Measurements from ENCODE around the gene ATP10A.

Gene ATP10A, protein sequence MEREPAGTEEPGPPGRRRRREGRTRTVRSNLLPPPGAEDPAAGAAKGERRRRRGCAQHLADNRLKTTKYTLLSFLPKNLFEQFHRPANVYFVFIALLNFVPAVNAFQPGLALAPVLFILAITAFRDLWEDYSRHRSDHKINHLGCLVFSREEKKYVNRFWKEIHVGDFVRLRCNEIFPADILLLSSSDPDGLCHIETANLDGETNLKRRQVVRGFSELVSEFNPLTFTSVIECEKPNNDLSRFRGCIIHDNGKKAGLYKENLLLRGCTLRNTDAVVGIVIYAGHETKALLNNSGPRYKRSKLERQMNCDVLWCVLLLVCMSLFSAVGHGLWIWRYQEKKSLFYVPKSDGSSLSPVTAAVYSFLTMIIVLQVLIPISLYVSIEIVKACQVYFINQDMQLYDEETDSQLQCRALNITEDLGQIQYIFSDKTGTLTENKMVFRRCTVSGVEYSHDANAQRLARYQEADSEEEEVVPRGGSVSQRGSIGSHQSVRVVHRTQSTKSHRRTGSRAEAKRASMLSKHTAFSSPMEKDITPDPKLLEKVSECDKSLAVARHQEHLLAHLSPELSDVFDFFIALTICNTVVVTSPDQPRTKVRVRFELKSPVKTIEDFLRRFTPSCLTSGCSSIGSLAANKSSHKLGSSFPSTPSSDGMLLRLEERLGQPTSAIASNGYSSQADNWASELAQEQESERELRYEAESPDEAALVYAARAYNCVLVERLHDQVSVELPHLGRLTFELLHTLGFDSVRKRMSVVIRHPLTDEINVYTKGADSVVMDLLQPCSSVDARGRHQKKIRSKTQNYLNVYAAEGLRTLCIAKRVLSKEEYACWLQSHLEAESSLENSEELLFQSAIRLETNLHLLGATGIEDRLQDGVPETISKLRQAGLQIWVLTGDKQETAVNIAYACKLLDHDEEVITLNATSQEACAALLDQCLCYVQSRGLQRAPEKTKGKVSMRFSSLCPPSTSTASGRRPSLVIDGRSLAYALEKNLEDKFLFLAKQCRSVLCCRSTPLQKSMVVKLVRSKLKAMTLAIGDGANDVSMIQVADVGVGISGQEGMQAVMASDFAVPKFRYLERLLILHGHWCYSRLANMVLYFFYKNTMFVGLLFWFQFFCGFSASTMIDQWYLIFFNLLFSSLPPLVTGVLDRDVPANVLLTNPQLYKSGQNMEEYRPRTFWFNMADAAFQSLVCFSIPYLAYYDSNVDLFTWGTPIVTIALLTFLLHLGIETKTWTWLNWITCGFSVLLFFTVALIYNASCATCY (N-terminal part only)

DNA sequence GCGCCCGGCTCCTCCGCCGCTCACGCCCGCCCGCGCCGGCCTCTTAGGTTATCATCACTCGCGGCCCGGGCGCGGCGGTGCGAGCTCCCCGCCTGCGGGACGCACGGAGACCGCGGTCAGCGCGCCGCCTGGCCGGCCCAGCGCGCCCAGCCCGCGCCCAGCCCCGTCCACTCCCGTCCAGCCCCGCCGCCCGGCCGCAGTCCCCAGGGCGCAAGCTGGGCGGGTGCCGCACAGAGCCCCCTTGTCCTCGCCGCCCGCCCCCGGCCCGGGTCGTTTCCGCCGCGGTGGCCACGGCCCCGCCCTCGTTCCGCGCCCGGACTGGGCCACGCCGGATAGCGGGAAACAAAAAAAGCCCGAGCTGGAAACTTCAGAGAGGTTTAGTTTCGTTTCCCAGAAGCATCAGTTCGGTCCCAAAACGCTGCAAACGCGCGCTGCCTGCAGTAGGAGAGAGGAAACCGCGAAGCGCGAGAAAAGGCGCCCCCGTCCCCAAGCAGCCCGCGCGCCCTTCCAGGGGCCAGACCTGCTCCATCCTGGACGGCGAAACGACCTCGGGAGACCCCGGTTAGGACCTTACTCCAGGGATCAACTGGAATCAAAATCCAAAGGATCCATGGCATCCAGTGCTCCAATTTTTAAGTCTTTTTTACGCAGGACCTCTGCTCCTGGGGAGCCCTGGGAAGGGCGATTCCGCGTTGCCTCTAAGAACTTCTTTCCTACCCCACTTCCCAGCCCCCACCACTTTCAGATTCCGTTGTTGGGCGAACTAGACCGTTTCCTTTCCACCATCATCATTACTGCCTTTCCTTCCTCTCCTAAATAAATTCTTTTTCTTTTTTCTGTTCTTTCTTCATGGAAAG lies at the start of gene ATP10A:
TSS of gene ATP10A (minus strand) at position 217 of the 857 bp plus-strand sequence. CDS start 231 bp downstream, outside the sequence.
- DNase-seq: no peak

DNA sequence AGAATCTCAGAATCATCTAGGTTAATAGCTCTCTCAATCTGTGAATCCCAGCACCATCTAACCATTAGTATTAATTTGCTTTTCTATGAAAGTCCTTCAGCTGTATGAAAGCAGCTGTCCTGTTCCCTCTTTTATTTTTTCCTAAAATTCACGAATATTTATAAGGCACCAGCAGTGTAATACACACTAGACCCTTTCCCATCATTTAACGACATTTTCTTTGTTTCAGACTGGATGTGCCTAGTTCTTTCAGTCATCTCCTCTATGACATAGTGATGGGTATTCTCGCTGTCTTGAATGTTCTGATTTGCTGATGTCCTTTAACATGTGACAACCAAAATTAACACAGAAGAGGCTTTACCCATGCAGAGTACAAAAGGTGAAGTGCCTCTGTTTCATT lies 48.9 kb upstream of the ATP10A start:
- no peak for DNase-seq

DNA sequence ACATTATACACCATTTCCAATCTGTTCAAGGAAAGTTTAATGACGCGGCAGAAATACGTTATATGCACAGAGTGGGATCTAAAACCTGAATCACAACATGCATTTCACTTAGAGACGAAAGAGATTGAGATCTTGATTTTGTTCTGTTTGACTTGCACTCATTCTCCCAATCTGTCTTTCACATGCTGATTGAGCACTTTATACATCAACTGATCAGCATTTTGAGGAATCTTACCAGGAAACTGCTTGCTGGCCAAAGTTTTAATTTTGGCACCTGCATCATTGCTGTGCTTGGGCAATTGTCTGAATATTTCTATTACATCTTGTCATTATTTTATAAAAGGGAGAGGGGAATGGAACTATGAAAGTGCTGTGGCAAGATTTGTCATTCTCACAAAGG lies 47.7 kb upstream of the ATP10A start:
- no peak for DNase-seq

DNA sequence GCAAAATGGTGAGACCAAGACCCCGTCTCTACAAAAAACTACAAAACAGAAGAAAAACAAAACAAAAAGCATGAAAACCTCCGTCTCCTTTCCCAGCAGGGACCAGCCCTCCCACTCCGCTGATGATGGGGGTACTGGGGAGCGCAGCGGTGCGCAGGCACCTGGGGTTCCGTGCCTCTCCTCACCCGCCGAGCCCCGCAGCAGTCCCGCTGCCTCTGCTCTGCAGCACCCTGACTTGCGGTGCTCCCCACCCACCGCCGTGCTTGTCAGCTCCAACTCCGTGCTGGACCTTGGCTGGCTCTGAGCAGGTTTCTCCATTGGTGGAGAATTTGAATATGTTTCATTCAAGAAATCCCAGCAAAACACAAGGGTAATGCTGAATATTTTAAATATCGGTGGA lies 46.7 kb upstream of the ATP10A start:
- no peak for DNase-seq

DNA sequence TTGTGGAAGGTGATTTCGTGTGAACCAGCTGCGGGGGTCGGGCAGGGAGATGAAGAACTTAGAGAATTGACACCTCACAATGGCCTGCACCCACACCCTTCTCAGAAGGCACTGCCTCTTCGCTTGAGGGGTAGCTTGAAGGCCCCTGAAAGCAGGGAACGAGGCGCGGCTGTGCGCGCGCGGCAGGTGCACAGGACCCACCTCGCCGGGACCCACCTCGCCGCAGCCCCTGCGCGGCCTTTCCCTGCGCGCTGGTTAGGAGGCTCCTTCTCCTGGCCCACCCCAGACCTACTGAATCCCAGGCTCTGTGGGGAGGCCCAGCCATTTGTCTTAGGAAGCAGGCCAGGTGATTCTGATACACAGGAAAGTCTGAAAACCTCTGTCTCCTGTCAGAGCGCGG lies 46.2 kb upstream of the ATP10A start:
- DNase-seq: no peak

DNA sequence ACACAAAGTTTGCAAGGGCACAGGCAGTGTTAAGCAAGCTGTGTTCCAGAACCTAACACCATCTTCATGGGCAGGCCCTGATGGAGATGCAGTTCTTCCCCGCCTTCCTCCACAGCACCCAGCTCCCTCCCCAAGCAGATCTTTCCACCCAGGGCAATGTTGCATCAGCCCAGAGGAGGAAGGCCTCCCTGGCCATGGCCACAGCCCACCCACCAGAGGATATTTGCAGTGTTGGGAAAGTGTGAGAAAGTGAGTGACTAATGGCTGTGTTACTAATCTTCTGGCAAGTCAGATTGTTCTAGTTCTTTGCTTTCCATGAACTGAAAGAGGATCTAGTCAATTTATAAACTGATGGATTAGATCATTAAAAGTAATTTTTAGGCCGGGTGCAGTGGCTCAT lies 42.0 kb upstream of the ATP10A start:
- DNase-seq: no peak

DNA sequence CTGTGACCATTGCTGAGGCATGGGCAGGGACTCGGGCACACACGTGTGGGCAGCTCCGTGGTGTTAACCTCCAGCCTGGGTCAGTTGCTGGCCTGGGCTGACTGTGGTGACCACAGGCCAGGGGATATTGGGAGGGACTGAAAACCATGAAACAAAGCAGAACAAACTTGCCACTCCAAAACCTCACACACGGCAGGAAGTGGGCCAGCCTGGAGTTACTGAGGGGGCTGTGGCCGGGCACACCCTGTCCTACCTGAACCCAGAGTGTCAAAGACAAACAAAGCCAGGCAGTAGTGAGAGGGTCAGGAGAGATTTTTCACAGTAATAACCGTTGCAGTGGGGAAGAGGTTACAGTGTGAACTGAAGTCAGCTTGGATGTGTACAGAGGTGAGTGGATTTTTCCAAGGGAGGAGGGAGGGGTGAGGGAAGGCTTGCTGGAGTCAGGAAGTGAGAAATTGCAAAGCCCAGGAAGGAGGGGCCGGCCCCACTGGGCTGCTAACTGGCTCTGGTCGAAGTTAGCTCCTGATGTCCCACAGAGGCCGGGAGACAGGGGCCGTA lies 40.0 kb upstream of the ATP10A start:
- DNase-seq: no peak

DNA sequence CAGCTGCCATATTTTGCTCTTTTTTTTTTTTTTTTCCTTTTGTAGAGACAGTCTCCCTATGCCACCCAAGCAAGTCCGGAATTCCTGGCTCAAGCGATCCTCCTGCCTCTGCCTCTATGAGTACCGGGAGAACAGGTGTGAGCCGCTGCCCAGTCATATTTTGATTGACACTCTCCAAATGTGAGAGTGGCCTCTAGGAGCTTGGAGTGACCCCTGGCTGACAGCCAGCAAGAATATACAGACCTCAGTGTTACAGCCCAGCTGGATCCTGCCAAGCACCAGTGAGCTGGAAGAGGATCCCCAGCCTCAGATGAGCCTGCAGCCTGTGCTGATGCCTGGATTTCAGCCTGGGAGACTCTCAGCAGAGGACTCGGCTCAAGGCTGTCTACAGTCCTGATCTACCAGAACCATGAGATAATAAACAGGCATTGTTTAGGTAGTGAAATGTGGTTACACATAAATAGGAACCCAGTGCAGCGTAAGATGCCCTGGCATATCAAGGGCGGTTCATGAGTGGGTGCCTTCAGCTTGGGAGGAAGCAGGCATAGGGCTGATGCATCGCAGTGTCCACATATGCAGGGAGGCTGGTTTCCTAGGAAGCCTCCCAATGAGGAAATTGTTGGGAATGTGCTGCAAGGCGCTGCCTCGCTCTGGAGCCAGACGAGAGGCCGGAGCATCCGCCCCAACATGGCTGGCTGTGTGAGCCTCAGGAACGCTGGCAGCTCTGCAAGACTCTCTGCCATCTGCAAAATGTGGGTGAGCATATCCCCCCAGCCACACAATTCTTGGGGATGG lies 38.9 kb upstream of the ATP10A start:
- no peak for DNase-seq

DNA sequence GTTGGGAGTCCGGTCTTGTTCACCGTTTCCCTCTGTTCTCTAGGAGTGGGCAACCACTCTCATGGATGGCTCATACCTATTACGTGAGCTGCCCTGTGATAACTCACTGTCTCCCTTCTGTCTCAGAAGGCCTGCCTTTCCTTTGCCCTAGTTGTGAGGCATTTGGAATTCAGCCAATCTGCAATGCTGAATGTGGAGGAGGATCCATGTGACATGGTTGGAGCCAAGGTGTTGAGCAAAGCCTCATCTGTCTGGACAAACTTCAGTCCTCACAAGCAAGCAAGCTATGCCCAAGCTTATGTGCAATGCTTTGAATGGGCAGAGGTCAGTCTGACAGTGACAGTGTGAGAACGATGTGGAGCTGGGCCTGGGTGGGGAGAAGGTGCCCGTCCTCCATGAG lies 37.8 kb upstream of the ATP10A start:
- DNase-seq: no peak

DNA sequence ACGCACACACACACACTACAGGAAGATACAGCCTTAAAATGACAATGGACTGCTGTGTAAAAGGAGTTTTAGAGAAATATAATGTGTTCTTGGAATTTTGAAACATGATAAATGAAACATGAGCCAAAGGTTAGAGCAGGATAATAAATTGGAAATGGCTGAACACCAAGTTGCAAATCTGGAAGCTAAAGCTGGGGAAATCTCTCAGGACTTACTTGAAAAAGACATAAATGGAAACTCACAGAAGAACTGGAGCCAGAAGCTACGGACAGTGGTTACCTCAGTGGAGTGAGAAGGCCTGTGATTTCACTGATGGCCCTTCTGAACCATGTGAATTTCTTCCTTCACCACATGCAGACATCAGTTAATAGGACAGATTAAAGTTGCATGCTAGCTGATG lies 37.3 kb upstream of the ATP10A start:
- no peak for DNase-seq

DNA sequence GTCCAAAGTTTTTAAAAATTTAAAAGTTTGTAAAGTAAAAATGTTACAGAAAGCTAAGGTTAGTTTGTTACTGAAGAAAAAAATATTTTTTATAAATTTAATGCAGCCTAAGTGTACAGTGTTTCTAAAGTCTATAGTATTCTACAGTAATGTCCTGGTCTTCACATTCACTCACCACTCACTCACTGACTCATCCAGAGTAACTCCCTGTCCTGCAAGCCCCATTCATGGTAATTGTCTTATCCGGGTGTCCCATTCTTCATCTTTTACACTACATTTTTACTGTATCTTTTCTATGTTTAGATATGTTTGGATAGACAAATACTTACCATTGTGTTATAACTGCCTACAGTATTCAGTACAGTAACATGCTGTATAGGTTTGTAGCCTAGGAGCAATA lies 36.7 kb upstream of the ATP10A start:
- DNase-seq: no peak

DNA sequence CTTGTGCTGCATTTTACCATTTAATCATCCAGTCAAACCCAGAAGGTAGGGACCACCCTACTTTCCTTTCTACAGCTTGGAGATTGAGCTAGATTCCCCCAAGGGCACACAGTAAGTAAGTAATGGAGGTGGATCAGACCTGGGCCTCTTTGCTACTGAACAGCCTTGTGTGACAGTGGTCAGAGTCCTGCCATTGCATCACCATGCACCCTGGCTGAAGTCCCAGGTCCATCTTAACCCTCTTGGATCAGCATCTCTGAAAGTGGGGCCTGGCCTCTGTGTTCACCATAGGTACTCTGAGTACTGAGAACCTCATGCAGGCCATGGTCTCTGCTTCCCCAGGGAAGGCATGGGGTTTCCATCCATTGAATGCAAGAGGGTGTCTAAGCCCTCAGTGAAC lies 34.5 kb upstream of the ATP10A start:
- no peak for DNase-seq

DNA sequence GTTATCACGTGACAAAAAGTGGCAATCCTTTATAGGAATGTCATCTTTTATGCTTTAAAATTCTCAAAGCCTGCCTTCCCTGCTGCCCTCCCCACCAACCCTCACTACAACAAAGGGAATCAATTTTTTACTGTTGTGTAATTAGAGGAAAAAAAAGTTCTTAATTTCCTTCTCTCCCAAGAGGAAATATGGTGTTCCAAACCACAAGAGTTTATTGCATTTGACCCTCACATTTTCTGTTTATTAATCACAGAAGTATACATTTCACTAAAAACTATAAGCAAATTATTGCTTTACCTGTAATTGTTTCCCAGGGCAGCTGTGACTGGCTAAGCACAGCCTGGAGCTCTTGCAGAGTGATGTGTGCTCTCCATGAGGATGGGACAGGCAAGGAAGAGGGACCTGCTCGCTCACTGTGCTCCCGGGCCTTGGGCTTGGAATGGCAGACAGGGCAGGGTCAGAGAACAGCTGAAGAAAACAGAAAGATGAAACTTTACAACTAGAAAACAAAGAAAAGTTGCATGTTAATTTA lies 31.3 kb upstream of the ATP10A start:
- DNase-seq: no peak

DNA sequence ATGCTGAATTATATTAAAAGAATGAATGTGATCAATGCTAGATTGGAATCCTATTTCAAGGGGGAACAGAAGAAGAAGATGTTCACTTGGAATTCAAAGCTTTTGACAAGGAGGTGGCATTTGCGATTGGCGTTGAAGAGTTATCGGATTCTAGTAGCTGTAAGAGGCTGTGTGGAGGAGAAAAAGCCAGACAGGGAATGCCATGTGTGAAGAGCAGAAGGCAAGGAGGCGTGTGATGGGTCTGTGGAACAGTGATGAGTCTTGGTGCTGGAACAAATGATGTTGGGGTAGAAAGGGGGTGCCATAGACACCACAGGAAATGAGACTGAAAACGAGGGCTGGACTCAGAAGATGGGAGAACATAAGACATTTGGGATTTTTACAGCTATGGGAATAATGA lies 30.5 kb upstream of the ATP10A start:
- DNase-seq: no peak

DNA sequence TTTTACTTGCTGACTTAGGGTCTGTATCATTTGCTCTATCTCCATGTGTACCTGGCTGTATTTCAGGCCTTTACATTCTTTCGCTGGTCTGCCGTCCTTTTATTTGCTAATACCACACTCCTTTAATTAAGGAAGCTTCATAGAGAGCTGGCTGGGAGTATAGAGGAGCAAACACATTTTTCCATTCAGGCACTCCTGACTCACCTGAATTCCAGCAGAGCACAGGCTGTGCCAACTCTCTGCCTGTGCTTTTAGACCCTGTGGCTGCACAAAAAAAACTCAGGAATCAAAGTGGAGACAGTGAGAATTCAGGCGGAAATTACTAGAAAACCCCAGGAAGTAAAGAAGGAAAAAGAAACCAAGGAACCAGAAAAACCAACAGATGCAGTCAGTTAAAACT lies 29.0 kb upstream of the ATP10A start:
- no peak for DNase-seq

DNA sequence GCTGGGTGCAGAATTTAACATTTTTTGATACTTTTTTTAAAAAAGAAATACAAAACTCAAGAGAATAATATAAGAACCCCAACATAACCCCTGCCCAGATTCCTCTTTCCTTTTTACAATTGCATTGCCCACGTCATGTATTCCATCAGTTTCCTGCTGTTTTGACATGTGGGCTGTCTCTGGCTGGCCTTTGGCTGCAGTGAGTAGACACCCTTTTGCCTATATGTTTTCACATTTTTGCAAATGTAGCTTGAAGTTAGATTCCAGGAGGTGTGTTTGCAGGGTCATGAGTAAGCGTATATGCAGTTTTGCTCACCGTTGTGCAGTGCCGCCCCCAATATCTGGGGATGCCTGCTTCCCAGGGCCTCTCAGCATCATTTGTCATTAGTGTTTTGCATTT lies 28.0 kb upstream of the ATP10A start:
- no peak for DNase-seq

DNA sequence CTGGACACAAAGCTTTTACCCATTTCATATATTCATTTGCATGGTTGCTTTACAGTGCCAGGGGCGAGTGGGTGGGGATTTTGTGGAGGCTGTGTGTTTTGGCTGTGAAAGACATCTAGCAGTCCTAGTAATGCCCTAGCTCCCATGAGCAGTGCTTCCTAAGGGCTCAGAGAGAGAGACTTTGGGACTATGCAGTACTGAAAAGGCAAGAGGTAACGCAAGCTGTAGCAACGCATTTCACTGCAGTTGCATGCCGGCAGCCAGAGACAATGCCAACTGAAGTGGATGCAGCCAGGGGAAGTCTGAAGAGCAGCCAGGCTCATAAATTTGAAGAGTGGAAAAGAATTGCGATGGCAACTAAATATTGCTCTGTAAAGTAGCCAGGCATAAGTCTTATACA lies 27.4 kb upstream of the ATP10A start:
- no peak for DNase-seq

DNA sequence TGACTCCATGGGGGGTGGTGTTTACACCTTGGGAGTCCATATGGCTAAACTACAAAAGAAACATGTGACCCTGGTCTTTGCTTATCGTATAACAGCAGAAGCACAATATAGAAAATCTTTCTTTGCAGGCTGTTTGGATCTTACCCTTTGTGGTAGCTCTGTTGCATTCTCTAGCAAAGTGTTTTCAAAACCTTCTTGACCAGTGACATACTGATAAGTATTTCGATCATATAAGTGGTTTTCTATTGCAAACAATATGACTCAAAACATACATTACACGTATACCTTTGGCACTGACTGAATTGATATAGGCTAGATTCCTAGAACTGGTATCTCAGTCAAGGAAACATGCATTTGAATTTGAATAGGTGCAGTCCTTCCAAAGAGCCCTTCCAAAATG lies 24.7 kb upstream of the ATP10A start:
- no peak for DNase-seq

DNA sequence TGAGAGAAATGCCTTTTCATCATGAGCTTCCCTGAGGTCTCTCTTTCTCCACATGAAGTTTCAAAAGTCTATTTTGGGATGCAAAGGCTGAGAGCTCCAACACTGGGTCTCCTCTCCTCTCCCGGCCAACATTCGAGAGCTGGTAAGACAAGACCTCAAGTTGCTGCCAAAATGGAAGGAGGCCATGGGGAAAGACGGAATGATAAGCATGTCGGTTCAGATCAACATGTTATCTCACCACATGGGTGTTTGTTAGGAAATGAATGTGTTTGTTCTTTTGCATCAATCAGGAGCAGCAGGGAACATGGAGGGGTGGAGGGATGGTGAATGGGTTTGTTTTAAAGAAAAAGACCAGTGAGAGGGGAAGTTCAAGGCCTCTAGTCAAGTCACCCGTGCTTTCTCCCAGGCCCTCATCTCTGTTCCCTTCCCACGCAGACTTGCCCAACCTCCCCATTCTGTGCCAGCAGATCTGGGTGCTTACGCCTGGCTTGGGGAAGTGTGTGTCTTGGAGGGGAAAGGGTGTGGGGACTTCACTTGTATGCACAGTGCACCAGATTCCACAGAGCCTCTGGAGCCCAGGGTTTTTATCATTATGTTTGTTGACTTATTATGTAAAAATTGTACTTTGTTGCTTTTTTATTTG lies 23.5 kb upstream of the ATP10A start:
- DNase-seq: no peak

DNA sequence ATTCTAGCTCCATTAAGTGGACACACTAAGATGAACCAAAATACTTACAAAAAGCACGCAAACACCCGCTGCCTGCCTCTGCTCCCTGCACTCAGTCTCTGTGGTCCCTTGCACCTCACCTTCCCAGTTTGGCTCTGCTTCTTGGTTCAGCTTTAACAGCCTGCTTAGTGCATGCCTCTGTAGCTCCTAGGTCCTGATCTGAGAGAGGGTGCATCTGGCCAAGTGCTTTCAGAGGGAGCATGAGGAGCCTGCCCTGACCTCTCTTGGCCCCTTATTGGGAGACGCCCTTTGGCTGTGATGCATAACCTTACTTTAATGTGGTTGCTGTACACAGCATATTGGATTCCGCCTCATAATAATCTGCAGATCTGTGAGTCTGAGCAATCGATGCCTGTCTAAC lies 21.2 kb upstream of the ATP10A start:
- DNase-seq: no peak
